DMS79 (cell line): ENCODE measurements around the gene LONRF3.
"Not testable (repeated sequence)": the region's sequence is repeated elsewhere in the genome, so short reads cannot be mapped to it uniquely, and the experiment has no call there.

Experiments used
- DNase-seq: peaks from one replicate; lab custom pipeline; 2025; lab: John Stamatoyannopoulos, UW

Gene LONRF3

GRCh38 chrX:118988911-118989310 lies 14.5 kb downstream of the LONRF3 start:
- no peak for DNase-seq

- no peak for DNase-seq
These were observed 15.5 kb downstream of the LONRF3 start for GRCh38 chrX:118989886-118990285.

GRCh38 chrX:118990512-118991227 lies 16.3 kb downstream of the LONRF3 start:
- DNase-seq, result no peak

GRCh38 chrX:118992441-118993121 lies 18.2 kb downstream of the LONRF3 start:
- DNase-seq, result not testable (repeated sequence)

GRCh38 chrX:119003462-119003861 lies 29.0 kb downstream of the LONRF3 start:
- no peak for DNase-seq

GRCh38 chrX:119004920-119005524 lies 30.6 kb downstream of the LONRF3 start:
- no peak for DNase-seq

GRCh38 chrX:119007189-119007770 lies 32.9 kb downstream of the LONRF3 start:
- no peak for DNase-seq

GRCh38 chrX:119008110-119008744 lies 33.8 kb downstream of the LONRF3 start:
- no peak for DNase-seq

- DNase-seq, result no peak
These were observed 34.7 kb downstream of the LONRF3 start for GRCh38 chrX:119009071-119009470.

- no peak for DNase-seq
These were observed 36.1 kb downstream of the LONRF3 start for GRCh38 chrX:119010491-119010890.

- no peak for DNase-seq
These were observed 38.7 kb downstream of the LONRF3 start for GRCh38 chrX:119013164-119013563.

- DNase-seq, result no peak
These were observed 41.2 kb downstream of the LONRF3 start for GRCh38 chrX:119015407-119016237.

- DNase-seq, result no peak
These were observed 42.7 kb downstream of the LONRF3 start for GRCh38 chrX:119017077-119017476.

- DNase-seq, result no peak
These were observed 51.5 kb downstream of the LONRF3 start for GRCh38 chrX:119025900-119026299.

- DNase-seq, result not testable (repeated sequence)
These were observed 51.9 kb downstream of the LONRF3 start for GRCh38 chrX:119026344-119026743.

GRCh38 chrX:119027960-119028732 lies 53.7 kb downstream of the LONRF3 start:
- DNase-seq, result not testable (repeated sequence)

GRCh38 chrX:119028733-119029330 lies 54.4 kb downstream of the LONRF3 start:
- DNase-seq, result no peak

GRCh38 chrX:119029656-119030055 lies 55.2 kb downstream of the LONRF3 start:
- DNase-seq, result not testable (repeated sequence)

GRCh38 chrX:119030990-119031389 lies 56.6 kb downstream of the LONRF3 start:
- no peak for DNase-seq
